ENCODE data around the gene DGLUCY. TPM values are rescaled to one million over a fixed set of nuclear protein-coding genes. Genes with fewer than 3 reads are reported as not detected.

Gene DGLUCY
- total RNA-seq, 1 experiment from 2014 or later: 26.7 TPM

DNA sequence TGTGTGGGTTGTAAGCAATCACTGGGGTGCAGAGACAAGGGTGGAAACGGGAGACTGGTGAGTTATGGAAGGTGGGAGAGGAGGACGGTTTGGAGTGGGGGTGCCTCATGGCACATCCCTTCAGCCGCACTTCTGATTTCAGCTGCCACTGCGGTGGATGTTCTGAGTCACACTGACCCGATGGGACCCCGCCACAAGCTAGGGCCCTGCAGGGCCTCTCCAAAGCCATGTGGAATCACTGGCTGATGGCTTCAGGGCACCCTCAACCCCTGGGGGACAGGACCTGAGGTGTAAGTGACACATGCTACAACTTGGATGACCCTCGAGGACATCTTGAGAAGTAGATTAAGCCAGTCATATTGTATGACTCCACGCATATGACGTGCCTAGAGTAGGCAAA lies 77.0 kb downstream of the DGLUCY start:
- no peak overlapping the region for H3K27ac ChIP-seq (ENCODE audit: low read depth, low read length, poor library complexity, severe bottlenecking)
- no peak overlapping the region for H3K4me3 ChIP-seq (ENCODE audit: low read depth, low read length, poor library complexity, severe bottlenecking)
- CTCF ChIA-PET: no interaction called here
- H3K9me3 ChIP-seq (ENCODE audit: low read depth, low read length, poor library complexity, severe bottlenecking): no peaks in the 10 kb centered on the region
- TF ChIP-seq, protein P1, sequence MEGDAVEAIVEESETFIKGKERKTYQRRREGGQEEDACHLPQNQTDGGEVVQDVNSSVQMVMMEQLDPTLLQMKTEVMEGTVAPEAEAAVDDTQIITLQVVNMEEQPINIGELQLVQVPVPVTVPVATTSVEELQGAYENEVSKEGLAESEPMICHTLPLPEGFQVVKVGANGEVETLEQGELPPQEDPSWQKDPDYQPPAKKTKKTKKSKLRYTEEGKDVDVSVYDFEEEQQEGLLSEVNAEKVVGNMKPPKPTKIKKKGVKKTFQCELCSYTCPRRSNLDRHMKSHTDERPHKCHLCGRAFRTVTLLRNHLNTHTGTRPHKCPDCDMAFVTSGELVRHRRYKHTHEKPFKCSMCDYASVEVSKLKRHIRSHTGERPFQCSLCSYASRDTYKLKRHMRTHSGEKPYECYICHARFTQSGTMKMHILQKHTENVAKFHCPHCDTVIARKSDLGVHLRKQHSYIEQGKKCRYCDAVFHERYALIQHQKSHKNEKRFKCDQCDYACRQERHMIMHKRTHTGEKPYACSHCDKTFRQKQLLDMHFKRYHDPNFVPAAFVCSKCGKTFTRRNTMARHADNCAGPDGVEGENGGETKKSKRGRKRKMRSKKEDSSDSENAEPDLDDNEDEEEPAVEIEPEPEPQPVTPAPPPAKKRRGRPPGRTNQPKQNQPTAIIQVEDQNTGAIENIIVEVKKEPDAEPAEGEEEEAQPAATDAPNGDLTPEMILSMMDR (conservative IDR thresholded peaks at IDR 0.05; ENCODE audit: low read depth, low read length): no peak
- no peak for TF ChIP-seq EZH2 (IDR thresholded peaks at IDR 0.05; ENCODE audit: borderline replicate concordance, low read depth, low read length, poor library complexity, severe bottlenecking)
- no peaks in the 10 kb centered on the region for H3K36me3 ChIP-seq (ENCODE audit: insufficient read depth, low read length, poor library complexity, severe bottlenecking)
- intact Hi-C loops (cut with micrococcal nuclease; ENCODE audit: unreplicated experiment): no loop called here
- no TSS peak for BruUV-seq (replicated peaks)
- no peak for DNase-seq (ENCODE audit: low spot score)
- POLR2A ChIA-PET (ENCODE audit: low non-redundant PET): interaction anchor here (0.6 kb wide), 1 partner anchor 471 kb away, joined by 5 read pairs; no protein-coding TSS in a partner anchor
- H3K27me3 ChIP-seq (replicated peaks; ENCODE audit: insufficient read depth, low read depth, low read length, poor library complexity): no peaks in the 10 kb centered on the region
- H3K4me1 ChIP-seq (ENCODE audit: insufficient read depth, low read length, poor library complexity, severe bottlenecking): no peaks in the 10 kb centered on the region

DNA sequence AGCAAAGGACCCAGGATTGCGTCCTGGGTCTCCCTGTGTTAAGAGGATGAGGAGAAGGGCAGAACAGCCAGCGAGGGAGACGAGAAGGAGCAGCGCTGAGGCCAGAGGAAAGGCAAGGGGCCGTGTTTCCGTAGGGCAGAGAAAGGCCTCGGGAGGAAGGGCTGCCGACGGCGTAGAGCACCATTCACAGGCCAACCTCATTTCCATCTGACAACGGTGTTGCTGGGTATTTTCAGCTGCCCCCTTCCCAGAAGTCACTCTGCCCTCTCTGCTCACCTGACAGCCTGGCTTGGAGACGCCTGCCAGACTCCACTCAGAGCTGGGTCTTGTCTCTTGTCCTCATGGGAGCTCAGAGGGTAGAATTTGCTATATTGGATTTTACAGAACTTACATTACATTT lies 79.2 kb downstream of the DGLUCY start:
- Histone ChIP-seq H3K4me3 (ENCODE audit: low read depth, low read length, poor library complexity, severe bottlenecking) (no peak overlapping the region), H3K27me3 (replicated peaks; ENCODE audit: insufficient read depth, low read depth, low read length, poor library complexity) (no peaks in the 10 kb centered on the region), H3K36me3 (ENCODE audit: insufficient read depth, low read length, poor library complexity, severe bottlenecking) (no peaks in the 10 kb centered on the region), H3K9me3 (ENCODE audit: low read depth, low read length, poor library complexity, severe bottlenecking) (no peaks in the 10 kb centered on the region), H3K4me1 (ENCODE audit: insufficient read depth, low read length, poor library complexity, severe bottlenecking) (no peaks in the 10 kb centered on the region), H3K27ac (ENCODE audit: low read depth, low read length, poor library complexity, severe bottlenecking) (no peak overlapping the region)
- BruUV-seq (replicated peaks): no TSS peak
- ChIA-PET POLR2A (ENCODE audit: low non-redundant PET) (no interaction called here), CTCF (interaction anchor here (1.6 kb wide), 1 partner anchor 16 kb away, joined by 6 read pairs; no protein-coding TSS in a partner anchor)
- TF ChIP-seq, protein P1 (conservative IDR thresholded peaks at IDR 0.05; ENCODE audit: low read depth, low read length): no peak
- no peak for TF ChIP-seq EZH2 (IDR thresholded peaks at IDR 0.05; ENCODE audit: borderline replicate concordance, low read depth, low read length, poor library complexity, severe bottlenecking)
- no peak for DNase-seq (ENCODE audit: low spot score)
- intact Hi-C loops (cut with micrococcal nuclease; ENCODE audit: unreplicated experiment): no loop called here

DNA sequence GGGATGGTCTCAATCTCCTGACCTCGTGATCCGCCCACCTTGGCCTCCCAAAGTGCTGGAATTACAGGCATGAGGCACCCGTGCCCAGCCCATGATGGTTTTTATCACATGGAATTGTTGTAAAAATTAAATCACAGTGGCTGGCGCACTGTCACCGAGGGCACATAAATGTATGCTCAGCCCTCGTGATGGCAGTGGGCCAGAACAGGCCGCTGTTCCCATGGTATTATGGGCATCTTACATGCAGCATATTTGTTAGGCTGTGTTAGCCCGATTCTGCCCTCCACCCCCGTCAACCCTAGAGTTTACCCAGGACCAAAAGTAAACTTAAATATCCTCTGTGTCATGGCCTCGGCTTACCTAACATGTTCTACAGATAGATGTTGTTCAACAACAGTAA lies 82.0 kb downstream of the DGLUCY start:
- Histone ChIP-seq H3K36me3 (ENCODE audit: insufficient read depth, low read length, poor library complexity, severe bottlenecking) (peaks cover 10% of the 10 kb centered on the region), H3K9me3 (ENCODE audit: low read depth, low read length, poor library complexity, severe bottlenecking) (no peaks in the 10 kb centered on the region), H3K27me3 (replicated peaks; ENCODE audit: insufficient read depth, low read depth, low read length, poor library complexity) (no peaks in the 10 kb centered on the region), H3K4me3 (ENCODE audit: low read depth, low read length, poor library complexity, severe bottlenecking) (no peak overlapping the region), H3K27ac (ENCODE audit: low read depth, low read length, poor library complexity, severe bottlenecking) (no peak overlapping the region), H3K4me1 (ENCODE audit: insufficient read depth, low read length, poor library complexity, severe bottlenecking) (no peaks in the 10 kb centered on the region)
- POLR2A ChIA-PET (ENCODE audit: low non-redundant PET): no interaction called here
- intact Hi-C loops (cut with micrococcal nuclease; ENCODE audit: unreplicated experiment): no loop called here
- no peak for DNase-seq (ENCODE audit: low spot score)
- CTCF ChIA-PET: no interaction called here
- BruUV-seq (replicated peaks): no TSS peak
- TF ChIP-seq EZH2 (IDR thresholded peaks at IDR 0.05; ENCODE audit: borderline replicate concordance, low read depth, low read length, poor library complexity, severe bottlenecking): no peak
- TF ChIP-seq, protein P1 (conservative IDR thresholded peaks at IDR 0.05; ENCODE audit: low read depth, low read length): no peak
